GM21515 (cell line): ENCODE data around the gene VANGL1.

Experiments
- ATAC-seq: cut with Tn5 transposase; IDR thresholded peaks from one replicate; pipeline ENCODE4 v1.9.1; 2021; ENCODE audit not compliant: unreplicated experiment

VANGL1 gene

DNA sequence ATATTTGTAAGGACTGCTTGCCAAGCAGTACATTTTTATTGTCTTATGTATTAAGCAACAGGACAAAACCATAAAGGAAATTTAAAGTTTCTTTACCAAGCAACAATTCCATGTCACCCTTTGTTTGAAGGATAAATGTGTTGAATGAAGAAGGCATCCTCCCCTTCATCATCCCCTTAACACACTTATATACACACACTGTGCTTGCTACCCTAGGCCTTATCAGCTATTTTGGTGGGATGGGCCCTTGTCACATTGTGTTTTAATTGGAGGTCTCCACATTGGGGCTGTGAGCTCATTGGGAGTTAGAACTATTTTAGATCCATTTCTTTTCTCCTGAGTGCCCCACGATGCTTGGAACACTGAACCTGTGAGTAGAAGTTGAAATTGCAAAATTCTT lies 1.9 kb downstream of the VANGL1 start:
- ATAC-seq: no peak

DNA sequence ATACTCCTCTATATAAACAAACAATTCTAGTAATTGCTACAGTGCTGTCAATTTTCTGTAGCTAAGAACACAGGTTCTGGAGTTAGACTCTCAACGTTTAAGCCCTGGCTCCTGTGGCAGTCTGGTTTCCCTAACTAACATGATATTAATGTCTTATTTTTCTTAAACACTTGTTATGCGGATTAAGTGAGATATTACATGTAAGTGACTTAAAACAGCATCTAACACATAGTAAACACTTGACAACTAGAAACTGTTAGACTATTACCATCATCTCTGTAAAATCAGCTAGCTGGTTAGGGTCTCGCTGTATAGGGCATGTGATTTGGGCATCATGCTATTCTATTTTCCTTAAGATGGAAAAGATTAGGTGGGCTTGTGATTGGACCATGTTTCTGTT lies 2.3 kb downstream of the VANGL1 start:
- no peak for ATAC-seq

DNA sequence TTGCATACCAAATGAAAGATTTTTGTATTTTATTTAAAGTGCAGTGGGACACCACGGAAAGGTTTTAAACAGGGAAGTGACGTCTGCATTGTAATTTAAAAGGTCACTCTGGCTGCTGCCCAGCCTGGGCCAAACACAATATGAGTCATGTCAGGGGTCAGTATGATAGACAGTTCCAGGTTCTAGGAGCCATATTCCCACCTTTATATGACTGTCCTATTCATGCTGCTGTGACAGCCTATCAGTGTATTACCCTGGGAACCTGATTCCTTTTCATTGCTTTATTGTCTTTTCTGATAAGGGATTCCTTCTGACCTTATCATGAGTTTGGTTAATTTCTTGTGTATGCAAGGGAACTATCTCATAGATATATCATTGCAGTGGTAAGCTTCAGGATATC lies 5.3 kb downstream of the VANGL1 start:
- no peak for ATAC-seq

DNA sequence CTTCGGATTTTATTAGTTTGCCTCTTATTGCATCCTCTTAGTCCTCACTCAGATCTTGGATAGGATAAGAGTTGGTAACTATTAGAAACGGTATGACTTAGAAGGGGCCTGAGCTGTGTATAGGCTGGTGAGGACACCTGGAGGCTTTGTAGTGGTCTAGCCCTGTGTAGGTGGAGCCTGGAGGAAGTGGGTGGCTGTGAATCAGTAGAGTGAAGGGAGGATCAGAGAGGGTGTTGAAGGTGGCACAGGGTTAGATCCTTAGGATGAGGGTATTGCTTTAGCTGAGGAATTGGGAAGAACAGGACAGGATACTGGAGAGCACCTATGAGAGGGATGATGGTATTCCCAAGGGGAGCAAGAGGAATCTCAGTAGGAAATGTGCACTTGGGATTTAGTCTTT lies 5.7 kb downstream of the VANGL1 start:
- no peak for ATAC-seq

DNA sequence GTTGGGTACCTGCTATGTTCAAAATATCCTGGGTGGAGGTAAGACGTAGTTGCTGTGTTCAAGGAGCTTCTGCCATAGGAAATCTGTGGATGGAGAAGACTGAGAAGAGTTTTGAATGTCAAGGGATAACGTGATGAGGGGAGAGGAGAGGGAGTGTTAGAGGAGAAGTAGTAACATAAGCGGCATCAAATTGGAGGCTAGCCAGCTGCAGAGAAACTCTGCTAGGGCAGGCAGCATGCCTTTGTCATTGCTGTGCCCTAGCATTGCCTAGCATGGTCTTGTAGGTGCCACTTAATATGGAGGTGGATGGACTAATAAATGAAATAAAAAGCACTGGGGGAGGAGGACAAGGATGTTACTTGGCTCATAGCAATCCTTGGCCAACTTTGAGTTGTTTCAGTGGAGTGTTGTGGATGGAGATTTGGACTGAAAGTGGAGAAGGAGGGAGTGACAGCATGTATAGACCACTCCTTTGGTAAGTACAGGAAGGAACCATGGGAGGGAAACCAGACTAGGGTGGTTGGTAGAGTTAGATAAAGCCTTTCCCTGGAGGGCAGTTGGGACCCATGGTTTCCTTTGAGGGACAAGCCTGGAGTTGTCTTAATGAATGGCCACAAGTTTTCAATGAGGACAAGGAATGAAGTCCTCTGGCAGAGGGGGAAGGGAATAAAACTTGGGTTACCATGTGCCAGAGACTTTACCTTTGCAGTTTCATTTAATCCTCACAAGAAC lies 6.3 kb downstream of the VANGL1 start:
- no peak for ATAC-seq

DNA sequence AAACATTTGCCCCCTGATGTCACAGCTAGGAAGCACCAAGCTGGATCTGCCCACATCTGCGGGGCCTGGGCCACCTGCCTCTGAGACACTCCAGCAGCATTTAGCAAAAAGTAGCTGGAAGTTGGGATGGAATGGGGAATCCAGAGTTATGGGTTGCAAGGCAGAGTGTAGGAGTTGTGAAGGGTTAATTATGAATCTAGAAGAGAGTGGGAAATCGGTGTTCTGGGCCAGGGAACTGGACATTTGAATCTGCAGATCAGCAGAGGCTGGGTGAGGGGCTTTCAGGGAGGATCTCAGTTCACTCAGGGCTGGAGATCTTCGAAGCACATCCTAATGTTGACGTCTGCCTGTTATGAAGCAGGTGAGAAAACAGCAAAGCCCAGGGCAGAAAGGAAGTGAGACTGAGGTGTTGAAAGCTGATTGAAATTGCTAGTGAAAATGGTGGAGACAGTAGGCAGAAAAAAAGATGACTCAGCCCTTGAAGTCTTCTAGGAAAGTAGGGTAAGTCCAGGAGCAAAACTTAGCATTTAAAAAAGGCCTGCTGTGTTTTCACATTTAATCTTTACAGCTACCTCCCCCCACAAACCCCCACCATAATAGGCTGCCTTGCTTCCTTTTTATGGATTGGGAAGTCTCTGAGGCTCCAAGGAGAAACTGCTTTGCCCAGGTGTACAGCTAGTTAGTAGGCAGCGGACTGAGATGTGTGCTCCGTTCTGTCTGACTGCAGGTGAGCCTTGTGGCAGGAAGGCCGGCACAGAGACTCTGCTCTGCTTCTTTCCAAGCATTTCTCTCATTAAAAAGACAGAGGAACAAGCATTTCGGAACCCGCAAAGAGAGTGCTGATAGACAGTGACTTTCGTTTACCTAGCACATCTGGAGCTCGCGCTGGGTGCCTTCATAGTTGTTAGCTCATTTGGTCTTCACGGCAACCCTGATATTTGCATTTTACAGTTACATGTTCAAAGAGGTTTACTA lies 7.2 kb downstream of the VANGL1 start:
- ATAC-seq: peak; percentile 80

DNA sequence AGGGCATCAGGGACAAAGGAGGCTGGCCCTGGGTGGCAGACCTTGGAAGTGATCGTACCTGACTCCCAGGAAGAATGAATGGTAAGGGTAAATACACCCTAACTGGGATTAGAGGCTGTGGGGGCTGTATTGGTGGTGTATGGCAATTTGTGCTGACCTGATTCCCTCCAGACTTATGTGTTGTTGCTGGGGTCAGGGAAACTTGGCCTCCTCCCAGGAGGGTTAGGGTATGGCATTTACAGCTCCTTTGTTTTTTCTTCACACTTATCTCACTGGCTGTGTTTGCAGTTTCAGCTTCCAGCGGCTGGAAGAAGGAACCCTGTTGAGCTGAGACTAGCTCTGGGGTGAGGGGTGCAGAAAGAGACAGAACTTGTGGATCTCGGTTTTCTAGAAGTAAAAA lies 8.2 kb downstream of the VANGL1 start:
- no peak for ATAC-seq

DNA sequence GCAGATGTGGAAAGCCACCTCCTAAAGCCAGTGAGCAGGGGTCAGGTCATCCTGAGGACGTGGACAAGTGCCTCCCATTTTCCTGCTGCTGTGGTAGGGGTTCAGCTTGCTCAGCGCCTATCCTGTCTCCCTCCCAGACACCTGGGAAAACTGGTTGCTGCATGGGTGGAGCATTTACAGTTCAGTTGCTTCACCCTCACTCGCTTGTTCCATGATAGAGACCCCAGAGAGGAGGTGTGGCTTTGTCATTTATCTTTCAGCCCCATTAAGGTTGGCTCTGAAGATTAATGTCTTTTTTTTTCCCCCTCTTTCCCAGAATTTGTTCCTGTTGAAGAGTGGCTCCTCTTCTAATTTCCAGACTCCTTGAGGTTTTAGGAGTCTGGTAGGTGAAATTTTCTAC lies 9.2 kb downstream of the VANGL1 start:
- ATAC-seq: no peak

DNA sequence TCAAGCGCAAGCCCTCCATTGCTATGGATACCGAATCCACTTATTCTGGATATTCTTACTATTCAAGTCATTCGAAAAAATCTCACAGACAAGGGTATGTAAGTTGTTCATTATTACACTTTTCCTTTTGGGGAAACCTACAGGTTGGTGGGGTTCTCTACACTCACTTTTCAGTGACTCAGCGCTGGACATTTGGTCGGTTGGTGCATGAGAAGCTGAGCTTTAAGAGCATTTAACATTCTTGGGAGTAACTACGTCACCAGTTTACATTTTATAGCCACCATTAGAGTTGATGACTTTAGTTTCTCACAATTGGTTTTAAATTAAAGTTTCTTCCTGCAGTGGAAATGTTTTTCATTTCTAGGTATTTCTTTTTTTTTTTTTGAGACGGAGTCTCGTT lies 9.6 kb downstream of the VANGL1 start:
- ATAC-seq: no peak

DNA sequence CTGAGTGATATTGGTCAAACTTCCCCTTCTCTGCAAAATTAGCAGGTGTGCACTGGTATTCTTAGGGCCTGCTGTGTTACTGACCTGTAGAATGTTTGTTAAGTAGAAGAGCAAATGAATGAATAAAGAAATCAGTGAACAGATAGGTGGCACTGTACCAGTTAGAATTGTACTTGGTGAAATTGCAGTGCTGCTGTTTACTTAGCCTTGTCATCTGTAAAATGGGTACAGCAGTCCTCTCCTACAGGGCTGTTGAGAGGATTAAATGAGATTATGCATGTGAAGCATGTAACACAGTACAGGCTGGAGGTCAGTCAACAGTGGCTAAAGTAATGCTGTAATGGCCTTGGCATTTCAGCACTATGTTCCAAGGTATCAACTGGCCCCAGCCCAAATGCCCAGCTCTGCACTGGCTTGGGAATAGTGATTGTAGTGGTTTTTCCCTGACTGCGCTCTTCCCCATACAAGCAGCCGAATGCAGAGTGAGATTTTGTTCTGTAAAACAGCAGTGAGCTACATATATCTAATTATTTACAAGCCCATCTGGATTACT lies 10.5 kb downstream of the VANGL1 start:
- no peak for ATAC-seq

DNA sequence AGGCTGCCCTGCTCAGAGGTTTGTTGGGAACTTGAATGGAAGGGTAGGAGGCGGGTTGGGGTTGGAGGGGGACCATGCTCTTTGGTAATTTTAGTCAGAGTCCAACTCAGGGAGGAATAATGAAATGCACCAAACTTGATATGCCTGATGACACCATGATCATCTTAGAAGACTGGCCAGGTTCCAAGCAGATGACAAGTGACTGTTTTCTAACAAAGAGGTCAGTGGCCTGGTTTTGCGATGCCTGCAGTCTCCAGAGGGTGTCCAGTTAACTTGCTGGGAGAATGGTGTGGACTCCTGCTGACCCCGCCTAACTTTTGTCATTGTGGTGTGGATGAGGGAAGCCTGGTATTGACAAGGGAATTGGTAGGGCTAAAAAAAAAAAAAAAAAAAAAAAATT lies 12.4 kb downstream of the VANGL1 start:
- ATAC-seq: no peak

DNA sequence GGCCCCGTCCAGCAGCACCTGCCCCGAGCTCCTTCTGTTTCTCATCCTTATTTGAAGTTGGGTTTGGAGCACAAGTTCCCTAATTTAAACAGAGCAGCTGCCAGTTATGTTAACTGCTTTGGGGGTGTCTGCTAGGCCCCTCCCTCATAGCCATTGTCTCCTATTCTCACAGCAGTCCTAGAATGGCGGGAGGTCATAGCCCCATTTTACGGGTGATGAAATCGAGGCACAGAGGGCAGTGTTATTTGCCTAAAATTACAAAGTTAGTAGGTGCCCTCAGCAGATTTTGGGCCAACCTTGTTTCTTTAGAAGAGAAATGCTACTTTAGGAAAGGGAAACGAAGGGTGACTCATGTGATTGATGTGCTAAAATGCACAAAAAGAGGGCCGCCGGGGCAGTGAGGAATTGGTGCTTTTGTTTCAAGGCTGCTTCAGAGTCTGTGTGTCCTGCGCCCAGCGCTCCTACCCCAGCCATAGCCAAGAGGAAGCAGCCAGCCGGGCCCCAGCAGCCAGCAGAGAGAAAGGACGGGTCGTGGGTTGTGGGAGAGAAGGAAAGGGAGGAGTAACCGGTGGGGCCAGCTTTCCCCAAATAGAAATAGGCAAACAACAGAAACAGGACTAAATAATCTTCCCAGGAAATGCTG lies 13.0 kb downstream of the VANGL1 start:
- no peak for ATAC-seq

DNA sequence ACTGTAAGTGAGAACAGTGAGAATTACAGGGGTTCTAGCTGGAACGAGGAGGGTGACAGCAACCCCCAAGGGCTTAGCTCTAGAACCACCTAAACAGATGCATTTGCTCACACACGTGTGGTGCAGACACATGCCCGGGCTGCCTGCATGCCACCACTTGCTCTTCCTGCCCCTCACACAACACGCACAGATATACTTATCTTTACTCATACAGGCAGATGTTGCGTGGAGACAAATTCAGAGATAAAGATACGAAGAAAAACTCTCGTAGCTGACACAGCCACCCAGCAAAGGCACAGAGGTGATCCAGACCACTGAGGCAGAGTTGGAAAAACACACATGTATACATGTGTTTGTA lies 13.5 kb downstream of the VANGL1 start:
- ATAC-seq: no peak

DNA sequence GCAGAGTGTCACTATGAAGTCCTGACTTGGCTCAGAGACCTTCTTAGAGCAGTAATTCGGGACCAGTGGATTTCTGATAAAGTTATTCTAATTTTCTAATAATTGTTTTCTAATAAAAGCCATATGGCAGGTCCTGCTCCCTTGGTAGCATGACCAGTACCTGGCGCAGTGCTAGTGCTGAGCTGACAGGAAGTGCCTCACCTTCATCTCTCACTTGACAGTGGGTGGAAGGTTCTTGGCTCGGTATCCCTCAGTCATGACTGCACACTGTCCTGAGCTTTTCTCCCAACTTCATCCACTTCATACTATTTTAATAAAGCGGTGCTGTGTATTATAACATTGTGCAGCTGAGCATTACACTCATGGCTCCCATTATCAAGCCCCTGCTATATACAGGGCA lies 14.1 kb downstream of the VANGL1 start:
- ATAC-seq: no peak

DNA sequence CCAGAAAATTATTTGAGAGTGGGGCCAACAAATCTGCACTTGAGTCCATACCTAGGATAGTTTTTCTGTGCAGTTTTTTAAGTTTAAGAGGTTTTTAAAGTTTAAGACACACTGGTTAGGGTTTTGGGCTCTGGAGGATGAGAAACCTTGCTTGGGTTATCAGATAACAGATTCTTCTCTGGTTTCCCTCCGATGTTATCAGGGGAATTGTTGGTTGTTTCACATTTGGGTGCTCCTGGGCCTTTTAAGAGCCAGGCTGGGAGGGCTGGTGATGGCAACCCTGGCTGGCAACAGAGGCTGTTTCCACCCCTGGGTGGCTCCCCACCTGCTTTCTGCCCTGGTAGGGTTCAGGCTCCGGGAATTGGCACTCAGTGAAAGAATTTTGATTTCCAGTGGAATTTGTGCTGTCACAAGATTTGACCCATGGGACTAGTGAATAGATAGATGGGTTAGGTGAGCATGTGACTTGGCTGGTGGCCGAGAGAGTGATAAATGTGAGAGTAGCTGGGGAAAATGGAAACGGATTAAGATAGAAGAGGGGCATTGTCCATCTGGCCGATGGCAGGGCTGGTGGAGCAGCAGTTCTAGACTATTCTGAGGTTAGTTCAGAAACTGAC lies 14.8 kb downstream of the VANGL1 start:
- ATAC-seq: no peak

DNA sequence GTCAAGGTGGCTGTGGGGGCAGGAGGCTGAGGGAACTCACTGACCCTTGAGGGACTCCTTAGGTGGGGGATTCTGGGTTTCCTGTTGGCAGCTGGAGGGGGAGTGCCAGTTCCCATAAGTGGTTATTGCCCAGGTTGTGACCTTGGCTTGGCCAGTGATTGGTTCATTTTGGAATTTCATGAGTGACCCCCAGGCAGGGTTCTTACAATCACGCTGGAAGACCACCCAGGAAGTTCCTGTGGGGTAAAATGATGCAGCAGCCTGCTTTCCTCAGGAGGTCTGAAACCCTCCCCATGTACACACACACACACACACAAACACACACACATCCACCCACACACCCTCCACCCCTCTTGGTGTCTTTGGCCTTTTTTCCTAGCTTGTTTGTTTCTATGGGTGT lies 16.9 kb downstream of the VANGL1 start:
- no peak for ATAC-seq

DNA sequence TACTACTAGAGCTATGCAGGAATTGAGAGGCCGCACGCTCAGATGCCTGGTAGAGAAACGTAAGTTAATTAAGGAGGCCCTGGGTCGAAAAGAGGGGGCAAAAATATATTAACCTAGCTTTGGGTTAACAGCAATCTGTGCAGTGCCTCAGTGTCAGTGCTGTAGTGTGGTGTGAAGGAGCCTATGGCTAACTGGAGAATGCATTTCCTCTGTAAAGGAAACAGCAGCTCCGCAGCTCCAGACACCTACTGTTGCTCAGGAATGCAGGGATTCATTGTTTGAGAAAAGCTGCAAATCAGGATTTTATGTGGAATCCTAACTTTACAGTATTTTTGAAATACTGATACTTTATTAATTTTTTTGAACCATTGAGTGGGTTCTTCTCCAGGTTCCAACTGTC lies 18.4 kb downstream of the VANGL1 start:
- ATAC-seq: no peak

DNA sequence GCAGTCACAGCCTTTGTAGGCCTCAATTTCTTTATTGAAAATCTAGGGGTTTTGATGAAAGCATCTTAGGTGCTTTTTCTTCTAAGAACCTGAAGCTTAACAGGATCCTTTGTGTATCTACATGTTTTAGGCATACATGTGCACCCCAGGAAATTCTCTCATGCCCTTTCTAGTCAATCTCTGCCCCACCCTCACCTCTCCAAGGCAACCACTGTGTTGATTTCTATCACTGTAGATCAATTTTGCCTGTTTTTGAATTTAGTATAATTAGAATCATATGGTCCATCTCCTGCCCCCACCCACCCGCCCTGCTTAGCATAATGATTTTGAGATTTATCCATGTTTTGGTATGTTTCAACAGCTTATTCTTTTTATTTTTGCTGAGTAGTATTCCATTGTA lies 19.4 kb downstream of the VANGL1 start:
- ATAC-seq: no peak

DNA sequence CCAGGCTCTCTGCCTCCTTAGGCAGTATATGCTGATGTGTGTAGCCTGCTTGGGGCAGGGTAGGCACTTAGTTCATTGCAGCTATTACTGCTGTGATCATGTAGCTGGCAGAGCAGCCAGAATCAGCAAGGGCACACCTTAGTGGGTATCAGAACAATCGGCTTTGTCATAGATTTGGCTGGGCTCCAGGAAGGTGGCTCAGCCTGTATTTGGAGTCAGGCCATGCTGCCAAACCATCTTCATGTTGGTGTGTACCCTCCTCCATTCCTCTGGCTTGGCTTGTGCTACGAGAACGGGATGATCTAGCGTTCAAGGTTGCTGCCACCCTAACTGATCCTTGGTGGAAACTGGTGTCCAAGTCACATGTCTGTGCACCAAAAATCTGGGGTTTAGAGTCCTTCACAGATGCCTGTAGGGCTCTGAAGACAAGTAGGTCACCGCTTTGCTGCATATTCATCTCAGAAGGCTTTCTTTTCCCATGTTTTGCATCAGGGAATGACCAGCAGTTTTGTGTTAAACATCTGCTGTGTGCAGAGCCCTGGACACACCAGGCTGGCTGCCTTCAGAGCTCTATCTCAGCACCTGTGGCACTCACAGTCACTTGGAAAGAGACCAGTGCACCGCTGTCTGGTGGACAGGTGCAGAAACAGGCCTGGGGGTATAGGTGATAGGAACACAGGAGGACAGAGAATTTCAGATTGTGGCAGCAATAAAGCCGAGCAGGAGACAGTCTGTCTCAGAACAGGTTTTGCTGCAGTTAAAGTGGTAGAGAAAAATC lies 23.7 kb downstream of the VANGL1 start:
- ATAC-seq: no peak

DNA sequence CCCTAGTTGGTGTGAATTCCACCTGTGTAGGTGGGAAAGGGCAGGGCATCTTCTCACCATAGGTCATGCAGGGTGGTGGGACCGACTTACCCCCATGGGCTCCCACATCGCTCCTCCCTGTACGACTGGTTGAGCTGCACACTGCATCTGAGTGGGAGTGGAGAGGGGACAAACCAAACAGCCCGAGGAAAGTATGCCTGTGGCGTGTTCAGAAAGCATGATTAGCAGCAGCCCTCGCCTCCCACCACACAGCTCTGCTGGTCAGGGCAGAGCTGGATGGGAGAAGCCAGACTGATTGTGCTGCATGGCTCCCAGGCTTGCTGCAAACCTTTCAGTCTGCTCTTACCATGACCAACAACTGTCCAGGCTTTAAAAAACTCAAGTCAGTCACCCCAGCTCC lies 24.4 kb downstream of the VANGL1 start:
- no peak for ATAC-seq
